Activated CD8-positive, alpha-beta memory T cell treated with anti-CD3 and anti-CD28 coated beads for 36 hours (primary cell): ENCODE measurements around the gene M1AP. TPM values are rescaled to one million over a fixed set of nuclear protein-coding genes. Genes with fewer than 3 reads are reported as not detected.

Source experiments
- CTCF ChIA-PET: fragments of 350-600 bp; sonication (Branson Sonifier 250); formaldehyde crosslinking; loops from one replicate; lab custom pipeline; 2021; ENCODE audit warnings: antibody characterized with exemption; lab: Charles Lee
- POLR2A ChIA-PET: fragments of 350-600 bp; sonication (Branson Sonifier 250); formaldehyde crosslinking; loops from one replicate; lab custom pipeline; 2021; ENCODE audit warnings: antibody characterized with exemption; lab: Charles Lee
- total RNA-seq, 2 experiments: library from RNA; stranded (reverse); gene quantifications; one replicate each; pipeline ENCODE4 v1.2.3, GENCODE V29; 2021

The M1AP gene
- total RNA-seq, 2 experiments from 2014 or later, result not detected

DNA sequence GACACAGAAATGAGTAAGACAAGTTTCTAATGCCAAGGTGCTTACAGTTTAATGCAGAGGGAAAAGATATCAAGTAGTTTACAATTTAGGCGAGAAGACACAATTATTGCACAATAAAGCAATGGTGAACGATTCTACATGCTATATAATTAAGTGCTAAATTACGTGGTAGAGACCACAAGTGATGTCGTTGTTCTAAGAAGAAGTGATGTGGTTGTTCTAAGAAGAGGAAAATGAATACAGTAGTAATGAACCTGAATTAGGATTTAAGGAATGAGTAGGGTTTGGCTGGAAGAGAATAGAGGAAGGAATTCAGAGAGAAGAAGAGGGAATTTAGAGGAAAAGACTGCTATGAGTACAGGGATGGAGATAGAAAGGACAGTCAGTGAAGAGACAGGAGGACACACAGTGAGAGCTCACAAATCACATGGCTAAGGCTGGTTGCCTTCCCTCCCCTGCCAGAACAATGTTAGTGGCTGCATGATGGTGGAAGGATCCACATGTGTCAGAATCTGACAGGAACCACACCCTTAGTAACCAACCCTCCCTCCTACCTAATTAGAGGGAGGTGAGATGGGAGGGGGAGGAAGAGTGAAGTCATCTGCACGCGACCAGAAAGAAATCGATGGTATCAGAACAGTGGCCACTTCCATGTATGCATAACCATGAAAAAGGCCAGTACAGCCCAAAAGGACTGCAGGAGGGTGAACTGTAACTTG, 44.7 kb downstream of the M1AP start:
- CTCF ChIA-PET, result no interaction called here
- POLR2A ChIA-PET, result no interaction called here

GRCh38 chr2:74602586-74603281, 45.4 kb downstream of the M1AP start:
- ChIA-PET CTCF (no interaction called here), POLR2A (no interaction called here)

DNA sequence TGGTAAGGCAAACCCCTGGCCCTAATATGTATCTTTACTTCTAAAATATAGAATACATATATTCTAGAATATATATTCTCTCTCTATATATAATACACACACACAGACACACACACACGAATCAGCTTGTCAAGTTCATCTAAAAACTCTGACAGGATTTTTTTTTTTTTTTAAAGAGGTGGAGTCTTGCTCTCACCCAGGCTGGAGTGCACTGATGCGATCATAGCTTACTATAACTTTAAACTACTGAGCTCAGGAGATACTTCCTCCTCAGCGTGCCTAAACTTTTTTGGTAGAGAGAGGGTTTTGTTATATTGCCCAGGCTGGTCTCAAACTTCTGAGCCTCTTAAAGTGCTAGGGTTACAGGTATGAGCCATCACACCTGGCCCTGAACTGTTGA, 48.5 kb downstream of the M1AP start:
- ChIA-PET POLR2A (no interaction called here), CTCF (no interaction called here)

DNA sequence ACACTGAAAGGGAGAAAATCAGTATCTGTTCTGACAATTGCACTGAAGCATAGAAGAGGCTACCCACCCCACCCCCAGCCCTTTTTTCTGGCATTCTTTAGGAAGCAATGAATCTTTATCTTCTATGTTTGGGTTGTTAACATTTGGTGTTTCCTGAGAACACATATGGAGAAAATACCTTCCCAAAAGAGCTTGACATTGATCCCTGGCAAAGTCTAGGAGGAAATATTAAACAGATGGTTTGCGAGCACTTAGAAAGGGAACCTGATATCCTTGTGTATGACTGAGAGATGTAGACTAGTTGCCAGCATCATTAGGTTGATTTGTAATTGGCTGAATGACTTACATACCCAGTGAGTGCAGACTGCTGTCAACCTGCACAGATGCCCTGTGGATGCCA, 50.7 kb downstream of the M1AP start:
- ChIA-PET POLR2A (no interaction called here), CTCF (no interaction called here)

DNA sequence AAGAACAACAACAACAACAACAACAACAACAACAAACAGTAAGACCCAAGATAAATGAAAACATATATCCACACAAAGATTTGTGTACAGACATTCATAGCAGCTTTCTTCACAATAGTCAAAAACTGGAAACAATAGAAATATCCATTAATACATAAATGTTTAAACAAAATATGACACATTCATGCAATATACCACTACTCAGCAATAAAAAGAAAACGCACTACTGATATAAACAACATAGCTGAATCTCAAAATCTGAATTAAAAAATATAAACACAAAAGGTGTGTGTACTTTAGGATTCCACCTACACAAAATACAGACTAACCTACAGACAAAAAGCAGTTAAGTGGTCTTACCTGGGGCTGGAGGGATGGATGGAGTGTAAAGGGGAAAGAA, 51.5 kb downstream of the M1AP start:
- POLR2A ChIA-PET, result no interaction called here
- CTCF ChIA-PET, result no interaction called here

- POLR2A ChIA-PET, result no interaction called here
- CTCF ChIA-PET, result no interaction called here
Observed at GRCh38 chr2:74593826-74594772, 54.0 kb downstream of the M1AP start.

DNA sequence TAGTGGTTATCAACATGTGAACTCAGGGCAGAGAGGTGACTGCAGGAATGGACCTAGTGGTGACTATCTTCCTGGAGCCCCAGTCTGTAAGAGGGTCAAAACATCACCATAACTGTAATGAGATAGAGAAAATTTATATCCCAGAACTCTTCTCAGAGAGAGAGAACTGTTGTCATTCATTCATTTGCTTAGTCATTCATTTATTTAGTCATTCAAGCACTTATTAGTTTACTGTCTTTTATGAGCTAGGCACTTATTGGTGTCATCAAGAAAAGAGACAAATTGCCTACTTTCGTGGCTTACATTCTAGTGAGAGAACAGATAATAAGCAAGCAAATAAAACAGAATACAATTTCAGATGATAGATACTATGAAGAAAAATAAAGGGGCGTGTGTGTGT, 59.5 kb downstream of the M1AP start:
- POLR2A ChIA-PET, result no interaction called here
- CTCF ChIA-PET, result interaction anchor here (0.9 to 2.9 kb wide), 5 partner anchors 9 to 106 kb away, joined by 3 to 20 read pairs (median 4); partner anchors contain the start of genes CCDC142 and TTC31

GRCh38 chr2:74587664-74588277, 60.4 kb downstream of the M1AP start:
- ChIA-PET POLR2A (no interaction called here), CTCF (interaction anchor here (0.6 to 3.5 kb wide), 10 partner anchors 8 to 672 kb away, joined by 3 to 20 read pairs (median 3); partner anchors contain the start of genes AUP1, CCDC142, HTRA2 and TTC31)

DNA sequence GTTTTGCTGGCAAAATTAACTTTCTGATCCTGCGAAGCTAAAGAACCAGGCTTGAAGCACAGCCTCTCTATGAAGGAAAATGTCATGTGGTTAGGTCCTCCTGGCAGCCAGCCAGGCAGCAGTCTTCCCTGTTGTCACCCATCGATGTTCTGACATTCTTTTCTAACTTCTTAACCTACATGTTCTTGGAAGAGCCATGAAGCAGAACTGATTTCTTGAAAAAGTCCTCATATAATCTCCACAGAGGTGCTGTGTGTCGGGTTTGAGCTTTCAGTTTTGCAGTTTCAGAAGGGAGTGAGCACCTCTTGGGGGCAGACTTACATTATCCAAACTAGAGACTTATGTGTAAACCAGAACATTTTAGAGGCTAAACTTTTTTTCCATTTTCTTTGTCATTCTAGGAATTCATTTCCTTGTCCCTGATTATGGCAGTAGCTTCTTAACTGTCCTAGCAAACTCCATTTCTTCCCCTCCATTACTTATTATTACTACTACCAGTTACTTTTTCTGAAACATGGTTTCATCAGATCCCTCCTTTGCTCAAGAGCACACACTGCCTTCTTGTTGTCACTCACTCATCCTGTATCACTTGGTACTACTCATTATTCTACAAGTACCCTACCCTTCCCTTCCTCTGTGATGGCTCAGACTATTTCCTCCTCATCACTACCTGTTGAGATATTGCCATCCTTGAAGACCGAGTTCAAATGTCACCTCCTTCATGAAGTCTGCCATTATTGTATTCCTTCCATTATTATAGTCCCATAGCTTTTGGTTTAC, 62.5 kb downstream of the M1AP start:
- ChIA-PET POLR2A (interaction anchor here (1.2 to 1.3 kb wide), 2 partner anchors 16 to 54 kb away, joined by 3 read pairs; no protein-coding TSS in a partner anchor), CTCF (interaction anchor here (1.1 to 3.5 kb wide), 7 partner anchors 15 to 103 kb away, joined by 3 to 20 read pairs (median 4); partner anchors contain the start of genes AUP1, CCDC142, HTRA2 and TTC31)

DNA sequence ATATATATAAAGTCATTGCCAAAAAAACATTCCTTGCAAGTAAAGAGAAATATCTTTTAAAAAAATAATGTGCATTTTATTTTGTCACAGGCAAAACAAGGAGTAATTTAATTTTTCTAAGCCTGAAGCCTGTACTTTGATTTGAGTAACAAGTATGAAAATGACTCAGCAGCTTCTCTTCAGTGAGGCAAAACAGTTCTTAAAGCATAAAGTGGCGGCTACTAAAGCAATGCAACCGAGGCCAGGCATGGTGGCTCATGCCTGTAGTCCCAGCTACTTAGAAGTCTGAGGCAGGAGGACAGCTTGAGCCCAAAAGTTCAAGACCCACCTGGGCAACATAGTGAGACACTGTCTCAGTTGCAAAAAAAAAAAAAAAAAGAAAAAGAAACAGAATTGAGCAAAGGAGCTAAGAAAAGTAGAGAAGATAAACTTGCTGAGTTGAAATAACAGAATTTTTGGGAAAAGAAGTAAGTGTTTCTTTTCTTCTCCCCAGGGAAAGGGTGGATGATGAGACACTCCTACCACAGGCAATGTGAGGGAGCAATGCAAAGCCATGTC, 64.0 kb downstream of the M1AP start:
- POLR2A ChIA-PET, result interaction anchor here (0.6 to 1.3 kb wide), 5 partner anchors 15 to 120 kb away, joined by 3 to 6 read pairs (median 3); no protein-coding TSS in a partner anchor
- CTCF ChIA-PET, result interaction anchor here (0.6 to 2.1 kb wide), 7 partner anchors 9 to 101 kb away, joined by 3 to 6 read pairs (median 3); partner anchors contain the start of genes CCDC142 and TTC31

GRCh38 chr2:74583504-74583903, 64.6 kb downstream of the M1AP start:
- POLR2A ChIA-PET, result interaction anchor here (0.6 to 0.7 kb wide), 2 partner anchors 53 to 120 kb away, joined by 3 to 6 read pairs; no protein-coding TSS in a partner anchor
- CTCF ChIA-PET, result interaction anchor here (0.8 kb wide), 1 partner anchor 78 kb away, joined by 3 read pairs; no protein-coding TSS in a partner anchor

- ChIA-PET POLR2A (no interaction called here), CTCF (no interaction called here)
Observed at GRCh38 chr2:74582184-74582583, 65.9 kb downstream of the M1AP start.

GRCh38 chr2:74581463-74581862, 66.7 kb downstream of the M1AP start:
- ChIA-PET POLR2A (no interaction called here), CTCF (interaction anchor here (1.3 kb wide), 1 partner anchor 99 kb away, joined by 3 read pairs; the partner anchor contains the start of genes CCDC142 and TTC31)

DNA sequence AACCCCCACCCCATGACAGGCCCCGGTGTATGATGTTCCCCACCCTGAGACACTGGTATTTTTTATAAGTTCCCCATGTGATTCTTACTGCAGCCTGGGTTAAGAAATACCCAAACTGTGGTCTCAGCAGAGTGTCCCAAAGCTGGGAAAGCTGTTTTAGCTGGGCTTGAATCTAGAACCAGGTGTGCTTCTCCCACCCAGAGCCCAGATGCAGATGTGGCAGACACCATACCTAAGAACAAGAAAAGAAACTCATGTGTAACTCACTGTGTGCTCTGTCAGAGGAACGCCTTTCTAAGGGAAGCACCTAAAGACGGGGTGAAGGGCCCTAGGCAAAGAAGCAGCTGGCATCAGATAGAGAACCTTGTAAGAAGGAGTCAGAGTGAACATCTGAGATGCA, 69.7 kb downstream of the M1AP start:
- ChIA-PET CTCF (no interaction called here), POLR2A (no interaction called here)

DNA sequence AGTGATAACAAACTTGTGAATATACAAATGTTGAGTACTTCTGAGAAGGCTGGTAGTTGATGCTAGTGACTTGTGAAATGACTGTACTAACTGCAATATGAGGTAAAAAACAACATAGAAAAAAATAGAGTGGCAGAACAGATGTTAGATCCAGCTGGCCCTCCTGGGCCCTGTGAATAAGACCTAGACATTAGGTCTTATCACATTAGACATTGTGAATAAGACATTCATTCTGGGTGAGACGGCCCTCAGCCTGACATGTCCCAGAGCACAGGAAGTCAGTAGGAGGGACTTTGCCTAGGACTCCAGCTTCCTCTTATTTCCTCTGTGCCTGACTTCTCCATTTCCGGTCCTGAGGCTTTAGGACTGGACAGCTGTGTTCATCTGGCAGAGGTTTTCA, 70.7 kb downstream of the M1AP start:
- ChIA-PET POLR2A (no interaction called here), CTCF (interaction anchor here (0.8 kb wide), 1 partner anchor 51 kb away, joined by 3 read pairs; the partner anchor contains the start of gene DQX1)

GRCh38 chr2:74576863-74577229, 71.3 kb downstream of the M1AP start:
- ChIA-PET POLR2A (no interaction called here), CTCF (interaction anchor here (0.8 kb wide), 1 partner anchor 51 kb away, joined by 3 read pairs; the partner anchor contains the start of gene DQX1)

DNA sequence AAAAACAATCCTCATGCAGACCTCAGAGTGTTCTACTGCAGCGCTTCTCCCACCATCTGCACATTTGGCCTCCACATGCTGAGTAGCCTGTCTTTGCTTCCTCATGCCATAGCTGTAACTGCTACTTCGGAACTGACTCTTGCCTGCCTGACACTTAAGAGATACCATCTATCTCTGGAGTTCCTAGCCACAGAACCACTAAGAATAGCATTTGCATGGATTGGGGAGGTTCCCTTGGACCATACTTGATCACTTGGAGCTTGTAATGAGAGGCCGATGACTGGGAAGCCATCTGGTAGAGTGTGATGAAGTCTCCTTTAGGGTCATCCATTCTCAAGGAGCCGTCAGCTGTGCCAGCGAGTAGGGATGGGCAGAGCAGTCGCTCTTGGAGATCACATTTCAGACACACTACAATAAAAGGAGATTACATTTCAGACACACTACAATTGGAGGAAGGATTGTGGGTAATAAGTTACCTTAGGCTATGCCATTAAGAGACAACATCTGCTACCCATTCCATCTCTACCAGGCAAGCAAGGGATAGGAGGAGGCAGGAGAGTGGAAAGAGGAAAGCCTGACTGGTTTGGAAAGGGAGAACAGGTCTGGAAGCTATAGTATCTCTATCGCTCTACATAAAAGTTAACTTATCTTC, 71.8 kb downstream of the M1AP start:
- ChIA-PET POLR2A (no interaction called here), CTCF (interaction anchor here (2.9 kb wide), 1 partner anchor 13 kb away, joined by 6 read pairs; no protein-coding TSS in a partner anchor)
